Measurements from ENCODE around the gene OSBPL5. TPM values are rescaled to one million over a fixed set of nuclear protein-coding genes. Genes with fewer than 3 reads are reported as not detected.

OSBPL5 gene
- total and polyA plus RNA-seq, 2 donors (not counting 1 experiment from before 2014, with no cell fraction given) = 12.4 to 49.0 TPM

- no peaks in the 10 kb centered on the region for H3K4me1 ChIP-seq (ENCODE audit: control insufficient read depth, extremely low read depth, insufficient read depth, low read length)
- H3K9ac ChIP-seq (ENCODE audit: insufficient read depth, low read length) = no peak overlapping the region
- H3K27ac ChIP-seq (ENCODE audit: insufficient read depth, low read length) = no peak overlapping the region
- no peaks in the 10 kb centered on the region for H4K20me1 ChIP-seq (ENCODE audit: control insufficient read depth, extremely low read depth, insufficient read depth, low read length)
- peaks cover 8% of the 10 kb centered on the region for H3K36me3 ChIP-seq (ENCODE audit: control insufficient read depth, insufficient read depth, low read length)
- no peak for TF ChIP-seq EZH2 (IDR thresholded peaks at IDR 0.05; ENCODE audit: low read length, missing control alignments)
- no peak for TF ChIP-seq CTCF (conservative IDR thresholded peaks at IDR 0.05 in 1 of 2, IDR thresholded peaks at IDR 0.05 in 1 of 2; ENCODE audit: low read depth in 1 of 2, low read length in 2 of 2)
- H3K27me3 ChIP-seq (ENCODE audit: control insufficient read depth, insufficient read depth, low read length) = no peaks in the 10 kb centered on the region
- no peak overlapping the region for H3K4me2 ChIP-seq (ENCODE audit: extremely low read depth, insufficient read depth, low read length)
- no peak overlapping the region for H3K4me3 ChIP-seq (replicated peaks in 1 of 4; ENCODE audit: control extremely low read depth in 1 of 4, insufficient read depth in 1 of 4, low read depth in 3 of 4, low read length in 4 of 4)
- no peaks in the 10 kb centered on the region for H3K79me2 ChIP-seq (ENCODE audit: control insufficient read depth, insufficient read depth, low read length)
- no peak overlapping the region for H2AFZ ChIP-seq (ENCODE audit: low read length)
- H3K9me3 ChIP-seq (ENCODE audit: control insufficient read depth, insufficient read depth, low read depth, low read length) = no peaks in the 10 kb centered on the region
- no peak for DNase-seq (ENCODE audit: low read depth in 2 of 2)
These were observed 34.6 kb downstream of the OSBPL5 start for GRCh38 chr11:3130269-3131071.

GRCh38 chr11:3129591-3130268 lies 35.4 kb downstream of the OSBPL5 start:
- Histone ChIP-seq H3K27ac (ENCODE audit: insufficient read depth, low read length) (no peak overlapping the region), H2AFZ (ENCODE audit: low read length) (no peak overlapping the region), H3K27me3 (ENCODE audit: control insufficient read depth, insufficient read depth, low read length) (no peaks in the 10 kb centered on the region), H4K20me1 (ENCODE audit: control insufficient read depth, extremely low read depth, insufficient read depth, low read length) (no peaks in the 10 kb centered on the region), H3K9ac (ENCODE audit: insufficient read depth, low read length) (no peak overlapping the region), H3K9me3 (ENCODE audit: control insufficient read depth, insufficient read depth, low read depth, low read length) (no peaks in the 10 kb centered on the region), H3K4me1 (ENCODE audit: control insufficient read depth, extremely low read depth, insufficient read depth, low read length) (peaks cover 4% of the 10 kb centered on the region), H3K4me2 (ENCODE audit: extremely low read depth, insufficient read depth, low read length) (no peak overlapping the region), H3K36me3 (ENCODE audit: control insufficient read depth, insufficient read depth, low read length) (peaks cover 11% of the 10 kb centered on the region), H3K79me2 (ENCODE audit: control insufficient read depth, insufficient read depth, low read length) (no peaks in the 10 kb centered on the region), H3K4me3 (replicated peaks in 1 of 4; ENCODE audit: control extremely low read depth in 1 of 4, insufficient read depth in 1 of 4, low read depth in 3 of 4, low read length in 4 of 4) (no peak overlapping the region)
- TF ChIP-seq CTCF (conservative IDR thresholded peaks at IDR 0.05 in 1 of 2, IDR thresholded peaks at IDR 0.05 in 1 of 2; ENCODE audit: low read depth in 1 of 2, low read length in 2 of 2) (no peak), EZH2 (IDR thresholded peaks at IDR 0.05; ENCODE audit: low read length, missing control alignments) (no peak)
- no peak for DNase-seq (ENCODE audit: low read depth in 2 of 2)

- Histone ChIP-seq H3K36me3 (ENCODE audit: control insufficient read depth, insufficient read depth, low read length) (peaks cover 12% of the 10 kb centered on the region), H3K4me1 (ENCODE audit: control insufficient read depth, extremely low read depth, insufficient read depth, low read length) (peaks cover 6% of the 10 kb centered on the region), H3K9me3 (ENCODE audit: control insufficient read depth, insufficient read depth, low read depth, low read length) (no peaks in the 10 kb centered on the region), H3K27ac (ENCODE audit: insufficient read depth, low read length) (no peak overlapping the region), H3K9ac (ENCODE audit: insufficient read depth, low read length) (no peak overlapping the region), H2AFZ (ENCODE audit: low read length) (no peak overlapping the region), H3K4me3 (replicated peaks in 1 of 4; ENCODE audit: control extremely low read depth in 1 of 4, insufficient read depth in 1 of 4, low read depth in 3 of 4, low read length in 4 of 4) (no peak overlapping the region), H4K20me1 (ENCODE audit: control insufficient read depth, extremely low read depth, insufficient read depth, low read length) (no peaks in the 10 kb centered on the region), H3K4me2 (ENCODE audit: extremely low read depth, insufficient read depth, low read length) (no peak overlapping the region), H3K27me3 (ENCODE audit: control insufficient read depth, insufficient read depth, low read length) (no peaks in the 10 kb centered on the region), H3K79me2 (ENCODE audit: control insufficient read depth, insufficient read depth, low read length) (no peaks in the 10 kb centered on the region)
- no peak for DNase-seq (ENCODE audit: low read depth in 2 of 2)
- no peak for TF ChIP-seq CTCF (conservative IDR thresholded peaks at IDR 0.05 in 1 of 2, IDR thresholded peaks at IDR 0.05 in 1 of 2; ENCODE audit: low read depth in 1 of 2, low read length in 2 of 2)
These were observed 35.9 kb downstream of the OSBPL5 start for GRCh38 chr11:3129181-3129590.
